GM21786 (cell line): ENCODE data around the gene NXPE4.

Experiments used
- ATAC-seq: cut with Tn5 transposase; IDR thresholded peaks from one replicate; pipeline ENCODE4 v1.9.1; 2021; ENCODE audit not compliant: unreplicated experiment

The NXPE4 gene

GRCh38 chr11:114563077-114563476 lies 32.5 kb downstream of the NXPE4 start:
- ATAC-seq: no peak

- no peak for ATAC-seq
These were observed 33.2 kb downstream of the NXPE4 start for GRCh38 chr11:114562166-114562916.

DNA sequence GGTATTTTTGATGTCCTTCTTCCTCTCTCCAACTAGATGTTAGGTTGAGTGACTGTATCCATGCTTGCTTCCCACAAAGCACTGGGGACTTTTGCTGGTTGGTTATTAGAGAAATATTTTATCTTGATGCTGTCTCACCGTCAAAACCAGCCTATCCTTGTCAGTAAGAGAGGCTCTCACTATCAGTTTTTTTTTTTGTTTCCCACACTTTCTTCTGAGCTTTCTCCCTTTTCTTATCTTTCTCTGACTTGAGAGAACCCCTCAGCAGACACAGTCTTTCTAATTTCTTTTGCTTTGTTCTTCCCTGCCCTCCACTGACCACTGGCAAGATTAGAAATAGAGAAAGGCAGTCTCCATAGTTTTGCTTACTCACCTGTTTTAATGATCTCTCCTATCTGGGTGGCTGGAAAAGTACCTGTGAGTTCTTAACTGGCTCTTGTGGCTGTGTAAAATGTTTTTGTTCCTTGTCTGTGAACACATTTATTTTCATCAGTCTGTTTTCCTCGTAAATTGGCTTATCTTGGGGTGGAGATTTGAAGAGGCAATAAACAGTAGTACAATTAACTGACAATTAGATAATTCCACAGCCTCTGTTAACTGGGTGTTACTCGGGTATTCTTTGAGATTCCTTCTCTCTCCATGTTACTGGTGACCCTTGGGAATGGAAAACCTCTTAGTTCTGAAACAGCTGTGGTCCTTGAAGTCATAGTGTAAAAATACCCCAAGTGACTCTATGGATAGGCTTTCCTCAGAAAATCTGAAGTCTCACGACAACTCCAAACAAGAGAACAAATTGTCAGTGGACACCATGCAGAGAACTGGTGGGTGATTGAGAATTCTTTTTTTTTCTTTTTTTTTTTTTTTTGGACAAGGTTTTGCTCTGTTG lies 35.9 kb downstream of the NXPE4 start, which contains the start of gene NXPE1:
NXPE1 (minus strand) TSS at position 457 of the 886 bp plus-strand sequence. CDS start 8,680 bp downstream, outside the sequence.
- no peak for ATAC-seq

DNA sequence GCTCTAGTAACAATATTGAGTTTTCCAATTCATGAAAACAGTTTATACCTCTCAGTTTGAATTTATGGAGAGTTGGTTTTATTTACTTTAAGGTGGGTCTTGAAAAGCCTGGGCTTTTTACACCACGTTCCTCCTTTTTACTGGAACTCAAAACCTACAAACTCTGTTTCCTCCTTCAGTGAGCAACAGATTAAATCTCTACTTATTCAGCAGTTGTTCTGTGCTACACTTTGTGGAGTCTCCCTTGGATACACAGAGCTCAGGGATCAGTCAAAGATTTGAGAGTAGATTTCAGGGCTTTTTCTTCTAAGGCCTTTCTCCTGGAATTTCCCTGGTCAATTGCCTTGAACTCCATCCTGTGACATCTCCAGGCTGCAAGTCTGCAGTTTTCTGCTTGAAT lies 39.5 kb downstream of the NXPE4 start:
- ATAC-seq: no peak

- no peak for ATAC-seq
These were observed 41.9 kb downstream of the NXPE4 start for GRCh38 chr11:114553642-114554041.

GRCh38 chr11:114551060-114551459 lies 44.5 kb downstream of the NXPE4 start:
- ATAC-seq: no peak

GRCh38 chr11:114525682-114526081 lies 69.9 kb downstream of the NXPE4 start:
- ATAC-seq: no peak

- no peak for ATAC-seq
These were observed 71.5 kb downstream of the NXPE4 start for GRCh38 chr11:114524122-114524521.

DNA sequence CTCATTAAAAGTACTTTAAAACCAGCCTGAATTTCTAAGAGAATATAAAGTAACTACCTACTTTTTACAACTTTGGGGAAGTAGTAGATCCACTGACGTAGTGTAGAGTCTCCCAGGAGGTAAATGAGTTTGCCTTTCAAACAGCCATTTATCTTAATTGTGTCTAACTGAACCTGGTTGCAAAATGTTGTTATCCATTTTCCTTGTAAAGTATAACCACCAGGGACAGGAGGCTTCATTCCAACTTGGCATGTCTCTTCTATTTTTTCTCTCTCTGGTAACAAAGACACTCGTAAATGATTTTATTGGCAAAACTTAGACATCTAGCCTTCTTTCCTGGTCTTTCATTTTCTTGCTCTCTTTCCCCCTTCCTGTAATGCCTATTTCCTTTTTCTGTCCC lies 72.8 kb downstream of the NXPE4 start:
- no peak for ATAC-seq
